GM12892 (cell line): ENCODE data around the gene SKA1.

Source experiments
- POLR2A ChIP-seq: IDR thresholded peaks from 2 replicates; pipeline ENCODE4 v1.6.1; 2011; ENCODE audit warnings: low read depth, low read length, control low read depth
- POLR2AphosphoS5 ChIP-seq: IDR thresholded peaks from 2 replicates; pipeline ENCODE4 v1.6.1; 2011; ENCODE audit warnings: low read depth, low read length, control low read depth
- TAF1 ChIP-seq: IDR thresholded peaks from 2 replicates; pipeline ENCODE4 v1.6.1; 2011; ENCODE audit warnings: low read depth, mild to moderate bottlenecking, control low read depth, low read length, borderline replicate concordance

DNA sequence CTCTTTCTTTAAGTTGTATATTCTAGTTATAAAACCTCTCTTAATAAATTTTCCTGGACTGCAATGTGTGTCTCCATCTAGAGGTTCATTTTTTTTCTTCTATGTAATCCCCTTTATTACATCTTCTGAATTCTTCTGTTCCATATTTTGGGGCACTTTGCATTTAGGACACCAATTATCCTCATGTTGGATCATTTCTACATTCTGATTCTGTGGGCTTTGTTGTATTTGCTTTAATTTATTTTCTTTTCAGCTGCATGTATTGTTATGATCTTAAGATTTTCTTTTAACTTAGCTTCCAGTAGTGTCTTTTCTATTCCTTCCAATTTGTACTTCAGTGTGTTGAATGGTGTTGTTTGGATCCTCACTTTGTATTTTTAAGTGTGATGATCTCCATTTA, 5.2 kb upstream of the SKA1 start:
- no peak for TF ChIP-seq POLR2A
- TF ChIP-seq TAF1 = no peak
- no peak for TF ChIP-seq POLR2AphosphoS5
